Keratinocyte (primary cell): ENCODE measurements around the gene PARM1. TPM values are rescaled to one million over a fixed set of nuclear protein-coding genes. Genes with fewer than 3 reads are reported as not detected.

Experiments used
- DNase-seq: peaks from one replicate; pipeline ENCODE4 v3.0.0-alpha.2; 2011; ENCODE audit warnings: low read depth, missing footprints, low spot score
- FAIRE-seq: peaks from 2 replicates; lab custom pipeline; 2011; peaks lifted over from hg19 to GRCh38; lab: Jason Lieb, UNC
- H2AFZ ChIP-seq: 2 replicates; pipeline ENCODE4 v1.6.0; 2012; ENCODE audit warnings: low read length, control low read depth, inconsistent platforms; ENCODE audit not compliant: control insufficient read depth
- H3K27ac ChIP-seq: 2 replicates; pipeline ENCODE4 v1.5.1; 2011; ENCODE audit warnings: low read length; ENCODE audit not compliant: control insufficient read depth, insufficient read depth
- H3K27me3 ChIP-seq: 3 replicates; pipeline ENCODE4 v1.6.0; 2011; ENCODE audit warnings: low read length; ENCODE audit not compliant: control insufficient read depth, insufficient read depth; ENCODE audit errors: extremely low read depth
- H3K36me3 ChIP-seq, 2 experiments: 2 replicates in 1 of 2; 3 replicates in 1 of 2; pipeline ENCODE4 v1.5.1; 2011; ENCODE audit warnings: low read length in 2 of 2, mild to moderate bottlenecking in 1 of 2; ENCODE audit not compliant: control insufficient read depth in 2 of 2, insufficient read depth in 2 of 2; ENCODE audit errors: extremely low read depth in 1 of 2
- H3K4me1 ChIP-seq: 3 replicates; pipeline ENCODE4 v1.5.1; 2011; ENCODE audit warnings: low read length; ENCODE audit not compliant: control insufficient read depth, insufficient read depth; ENCODE audit errors: extremely low read depth
- H3K4me2 ChIP-seq: 3 replicates; pipeline ENCODE4 v1.6.0; 2011; ENCODE audit warnings: low read depth, low read length; ENCODE audit not compliant: control insufficient read depth, insufficient read depth; ENCODE audit errors: extremely low read depth
- H3K4me3 ChIP-seq, 3 experiments: fragments of 200-600 bp in 1 of 3; sonication (generic) in 1 of 3; 2 replicates in 2 of 3; 3 replicates in 1 of 3; pipeline ENCODE4 v1.5.1; 2011 to 2016; ENCODE audit warnings: low read length in 3 of 3, mild to moderate bottlenecking in 3 of 3, control low read depth in 2 of 3, inconsistent platforms in 1 of 3, low read depth in 1 of 3, mixed read lengths in 1 of 3, mixed run types in 1 of 3, moderate library complexity in 1 of 3; ENCODE audit not compliant: control insufficient read depth in 2 of 3, insufficient read depth in 2 of 3; ENCODE audit errors: extremely low read depth in 1 of 3
- H3K79me2 ChIP-seq: 2 replicates; pipeline ENCODE4 v1.6.0; 2012; ENCODE audit warnings: low read length; ENCODE audit not compliant: control insufficient read depth, insufficient read depth
- H3K9ac ChIP-seq: 3 replicates; pipeline ENCODE4 v1.6.0; 2011; ENCODE audit warnings: low read length; ENCODE audit not compliant: control insufficient read depth, insufficient read depth; ENCODE audit errors: extremely low read depth
- H3K9me1 ChIP-seq: 3 replicates; pipeline ENCODE4 v1.6.0; 2011; ENCODE audit warnings: low read length; ENCODE audit not compliant: control insufficient read depth, insufficient read depth; ENCODE audit errors: extremely low read depth
- H3K9me3 ChIP-seq: 2 replicates; pipeline ENCODE4 v1.5.1; 2012; ENCODE audit warnings: low read depth, low read length; ENCODE audit not compliant: control insufficient read depth
- H4K20me1 ChIP-seq: 3 replicates; pipeline ENCODE4 v1.6.0; 2011; ENCODE audit warnings: low read length; ENCODE audit not compliant: control insufficient read depth, insufficient read depth; ENCODE audit errors: extremely low read depth
- CTCF ChIP-seq, 3 experiments: IDR thresholded peaks in 1 of 3; conservative IDR thresholded peaks in 1 of 3; optimal IDR thresholded peaks in 1 of 3; 2 replicates in 2 of 3; 3 replicates in 1 of 3; pipeline versions ENCODE3 to v1.5.1; 2011; ENCODE audit warnings: low read length in 3 of 3, mild to moderate bottlenecking in 3 of 3, moderate library complexity in 2 of 3, control low read depth in 1 of 3, inconsistent platforms in 1 of 3; ENCODE audit not compliant: insufficient read depth in 2 of 3; ENCODE audit errors: extremely low read depth in 1 of 3
- EZH2 ChIP-seq: IDR thresholded peaks from one replicate; pipeline ENCODE4 v1.6.1; 2012; ENCODE audit warnings: inconsistent platforms, mild to moderate bottlenecking, low read length, moderate library complexity
- dilution Hi-C: fragments of 300-500 bp; cut with MboI; formaldehyde crosslinking; loops from one replicate; pipeline ENCODE4 v1.7.0; 2020; ENCODE audit warnings: low sequenced_read_pairs; ENCODE audit not compliant: extremely low pct_ligation_motif_present
- polyA plus RNA-seq, 5 experiments: library from polyadenylated mRNA; depleted of rRNA in 3 of 5; stranded (reverse) in 3 of 5; stranded (forward) in 1 of 5; unstranded in 1 of 5; fragments of >200 nt; gene quantifications; 1 replicate in 1 of 5; 2 replicates in 3 of 5; 3 replicates in 1 of 5; pipeline versions ENCODE4 v1.2.1 to v1.2.3, GENCODE V29; 2011 to 2012; ENCODE audit warnings: missing spikeins in 2 of 5, low read depth in 1 of 5, low replicate concordance in 1 of 5

The PARM1 gene
- polyA plus RNA-seq, 1 donor (not counting 4 experiments of a cell fraction or from before 2014, with no cell fraction given) = 0.05 TPM

DNA sequence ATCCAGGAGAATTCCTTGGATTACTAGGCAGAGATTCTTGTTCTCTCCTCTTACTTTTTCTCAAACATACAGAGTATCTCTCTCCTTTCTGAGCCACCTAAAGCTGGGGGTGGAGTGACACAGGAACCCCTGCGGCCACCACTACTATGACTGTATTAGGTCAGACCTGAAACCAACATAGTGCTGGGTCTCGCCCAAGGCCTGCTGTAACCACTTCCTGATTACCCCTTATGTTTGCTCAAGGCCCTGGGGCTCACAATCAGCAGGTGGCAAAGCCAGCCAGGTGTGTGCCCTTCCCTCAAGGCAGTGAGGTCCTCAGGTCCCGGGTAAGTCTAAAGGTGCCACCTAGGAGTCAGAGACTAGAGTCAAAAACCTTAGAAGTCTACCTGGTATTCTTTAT lies 166.4 kb downstream of the PARM1 start:
- Histone ChIP-seq H3K4me1 (no peaks in the 10 kb centered on the region), H3K4me2 (no peak overlapping the region), H4K20me1 (no peaks in the 10 kb centered on the region), H3K9ac (no peak overlapping the region), H3K27me3 (no peaks in the 10 kb centered on the region), H2AFZ (no peak overlapping the region), H3K9me1 (no peaks in the 10 kb centered on the region), H3K9me3 (no peaks in the 10 kb centered on the region), H3K79me2 (no peaks in the 10 kb centered on the region), H3K4me3 (no peak overlapping the region), H3K36me3 (no peaks in the 10 kb centered on the region), H3K27ac (no peak overlapping the region)
- FAIRE-seq (no peak), DNase-seq (no peak)
- TF ChIP-seq CTCF (optimal IDR thresholded peaks at IDR 0.05 in 1 of 3, IDR thresholded peaks at IDR 0.05 in 1 of 3, conservative IDR thresholded peaks at IDR 0.05 in 1 of 3; ENCODE audit: extremely low read depth in 1 of 3, insufficient read depth in 2 of 3, low read length in 3 of 3) (no peak), EZH2 (no peak)
- dilution Hi-C loops = no loop called here

Other genes starting within 250 kb of the PARM1 start
- 0.40 to 0.62 TPM (median 0.58 TPM) in 3 replicates for gene BTC, start 138.6 kb upstream of the PARM1 start, polyA plus RNA-seq